Thyroid gland (tissue), 4 donors: Measurements from ENCODE around the gene IQSEC1.

Source experiments
- CTCF ChIP-seq, 6 experiments: fragments of 200-600 bp in 3 of 6; fragments of 450-650 bp in 3 of 6; sonication (generic) in 3 of 6; IDR thresholded peaks; one replicate each; pipeline ENCODE4 v1.5.1; 2016 to 2019; ENCODE audit warnings: antibody characterized with exemption in 6 of 6, mild to moderate bottlenecking in 2 of 6, inconsistent platforms in 1 of 6, moderate library complexity in 1 of 6
- POLR2A ChIP-seq, 2 donors: fragments of 450-650 bp; IDR thresholded peaks; one replicate each; pipeline ENCODE4 v1.6.1; 2017; ENCODE audit warnings: antibody characterized with exemption in 2 of 2, mild to moderate bottlenecking in 2 of 2, moderate library complexity in 1 of 2

- no peak for TF ChIP-seq CTCF (IDR thresholded peaks at IDR 0.05)
- no peak for TF ChIP-seq POLR2A (IDR thresholded peaks at IDR 0.05)
Measured at GRCh38 chr3:13006216-13006990, 66.8 kb downstream of the IQSEC1 start.
